Liver (tissue), 9 donors: Measurements from ENCODE around the gene MSX2. TPM values are rescaled to one million over a fixed set of nuclear protein-coding genes. Genes with fewer than 3 reads are reported as not detected.

Experiments
- DNase-seq: peaks from one replicate; pipeline ENCODE4 v3.0.0-alpha.2; 2017; ENCODE audit warnings: low spot score
- H3K27ac ChIP-seq, 2 donors: one replicate each; pipeline ENCODE4 v1.7.0; 2013; ENCODE audit warnings: inconsistent platforms in 2 of 2, low read length in 2 of 2, control low read depth in 1 of 2, low read depth in 1 of 2, mild to moderate bottlenecking in 1 of 2
- H3K27me3 ChIP-seq, 4 donors: one replicate each; pipeline versions ENCODE4 v1.6.1 to v1.7.0; 2013; ENCODE audit warnings: low read length in 3 of 4, inconsistent platforms in 1 of 4, mild to moderate bottlenecking in 1 of 4, moderate library complexity in 1 of 4; ENCODE audit not compliant: control insufficient read depth in 4 of 4, insufficient read depth in 4 of 4
- H3K36me3 ChIP-seq, 4 donors: one replicate each; pipeline versions ENCODE4 v1.6.1 to v1.7.0; 2013; ENCODE audit warnings: low read length in 3 of 4, mild to moderate bottlenecking in 3 of 4, low read depth in 1 of 4, moderate library complexity in 1 of 4; ENCODE audit not compliant: control insufficient read depth in 4 of 4, insufficient read depth in 3 of 4
- H3K4me1 ChIP-seq, 4 donors: one replicate each; pipeline versions ENCODE4 v1.6.1 to v1.7.0; 2013; ENCODE audit warnings: low read length in 3 of 4, mild to moderate bottlenecking in 3 of 4, moderate library complexity in 1 of 4; ENCODE audit not compliant: control insufficient read depth in 4 of 4, insufficient read depth in 4 of 4
- H3K4me3 ChIP-seq, 3 donors: one replicate each; pipeline versions ENCODE4 v1.6.1 to v1.7.0; 2013; ENCODE audit warnings: low read length in 3 of 3, control low read depth in 1 of 3, low read depth in 1 of 3, mild to moderate bottlenecking in 1 of 3
- H3K9ac ChIP-seq, 2 donors: one replicate each; pipeline ENCODE4 v1.7.0; 2013; ENCODE audit warnings: low read length in 2 of 2, mild to moderate bottlenecking in 2 of 2, moderate library complexity in 2 of 2, control low read depth in 1 of 2, low read depth in 1 of 2
- H3K9me3 ChIP-seq, 4 donors: one replicate each; pipeline versions ENCODE4 v1.6.1 to v1.7.0; 2013; ENCODE audit warnings: low read length in 3 of 4; ENCODE audit not compliant: control insufficient read depth in 4 of 4
- ATF3 ChIP-seq: IDR thresholded peaks from 2 replicates; pipeline ENCODE4 v1.6.1; 2016; ENCODE audit warnings: antibody characterized with exemption
- EGR1 ChIP-seq, 2 donors: IDR thresholded peaks; 2 replicates each; pipeline ENCODE4 v1.6.1; 2016 to 2018; ENCODE audit warnings: antibody characterized with exemption in 2 of 2, low read depth in 2 of 2
- FOXA1 ChIP-seq: IDR thresholded peaks from 2 replicates; pipeline ENCODE4 v1.6.1; 2016; ENCODE audit warnings: antibody characterized with exemption
- FOXA2 ChIP-seq: IDR thresholded peaks from 2 replicates; pipeline ENCODE4 v1.6.1; 2016; ENCODE audit warnings: antibody characterized with exemption
- GABPA ChIP-seq, 2 donors: IDR thresholded peaks in 1 of 2; conservative IDR thresholded peaks in 1 of 2; 2 replicates each; pipeline ENCODE4 v1.6.1; 2016; ENCODE audit warnings: antibody characterized with exemption in 2 of 2, mild to moderate bottlenecking in 1 of 2, moderate library complexity in 1 of 2
- HNF4A ChIP-seq, 2 donors: conservative IDR thresholded peaks; 2 replicates each; pipeline ENCODE4 v1.6.1; 2016; ENCODE audit warnings: antibody characterized with exemption in 2 of 2, mild to moderate bottlenecking in 2 of 2
- HNF4G ChIP-seq: IDR thresholded peaks from 2 replicates; pipeline ENCODE4 v1.6.1; 2016; ENCODE audit warnings: antibody characterized with exemption
- JUND ChIP-seq, 2 donors: IDR thresholded peaks; 2 replicates each; pipeline ENCODE4 v1.6.1; 2016; ENCODE audit warnings: antibody characterized with exemption in 2 of 2
- MAX ChIP-seq: IDR thresholded peaks from 2 replicates; pipeline ENCODE4 v1.6.1; 2016; ENCODE audit warnings: antibody characterized with exemption
- NR2F2 ChIP-seq: IDR thresholded peaks from 2 replicates; pipeline ENCODE4 v1.6.1; 2016; ENCODE audit warnings: antibody characterized with exemption
- RAD21 ChIP-seq, 2 donors: IDR thresholded peaks; 2 replicates each; pipeline ENCODE4 v1.6.1; 2016; ENCODE audit warnings: antibody characterized with exemption in 2 of 2, mild to moderate bottlenecking in 2 of 2
- SP1 ChIP-seq: IDR thresholded peaks from 2 replicates; pipeline ENCODE4 v1.6.1; 2018; ENCODE audit warnings: antibody characterized with exemption, mild to moderate bottlenecking
- TAF1 ChIP-seq: conservative IDR thresholded peaks from 2 replicates; pipeline ENCODE4 v1.6.1; 2016; ENCODE audit warnings: antibody characterized with exemption, mild to moderate bottlenecking
- YY1 ChIP-seq: IDR thresholded peaks from 2 replicates; pipeline ENCODE4 v1.6.1; 2016; ENCODE audit warnings: antibody characterized with exemption, mild to moderate bottlenecking
- WGBS: extraction: QIAGEN DNeasy Blood & Tissue Kit; methylation state at CpG from one replicate; pipeline ENCODE4 v1.1.7; 2013; 5-methylcytosine and 5-hydroxymethylcytosine counted together
- polyA plus RNA-seq, 2 donors: library from polyadenylated mRNA; stranded (reverse) in 1 of 2; unstranded in 1 of 2; fragments of 200-250 nt in 1 of 2; fragments of >200 nt in 1 of 2; fragmentation: Nextera tagmentation in 1 of 2; extraction: Ambion mirVana in 1 of 2; gene quantifications; one replicate each; pipeline versions ENCODE4 v1.2.1 to v1.2.3, GENCODE V29; 2013 to 2015
- total RNA-seq, 2 donors: library from RNA; depleted of rRNA; stranded (reverse); fragments of >200 nt; gene quantifications; one replicate each; pipeline ENCODE4 v1.2.3, GENCODE V29; 2014
- TF ChIP-seq, protein P1 (sequence below): IDR thresholded peaks from 2 replicates; pipeline ENCODE4 v1.6.1; 2016; ENCODE audit warnings: antibody characterized with exemption, mild to moderate bottlenecking
- TF ChIP-seq, protein P2 (sequence below): IDR thresholded peaks from 2 replicates; pipeline ENCODE4 v1.6.1; 2016; ENCODE audit warnings: antibody characterized with exemption
- donor health status: healthy.
- donor health status: healthy.
- donor health status: healthy.
- donor health status: healthy.
- donor health status: healthy.

MSX2 gene
- total and polyA plus RNA-seq, 4 donors = 0.08 to 0.09 TPM; not detected in 2

DNA sequence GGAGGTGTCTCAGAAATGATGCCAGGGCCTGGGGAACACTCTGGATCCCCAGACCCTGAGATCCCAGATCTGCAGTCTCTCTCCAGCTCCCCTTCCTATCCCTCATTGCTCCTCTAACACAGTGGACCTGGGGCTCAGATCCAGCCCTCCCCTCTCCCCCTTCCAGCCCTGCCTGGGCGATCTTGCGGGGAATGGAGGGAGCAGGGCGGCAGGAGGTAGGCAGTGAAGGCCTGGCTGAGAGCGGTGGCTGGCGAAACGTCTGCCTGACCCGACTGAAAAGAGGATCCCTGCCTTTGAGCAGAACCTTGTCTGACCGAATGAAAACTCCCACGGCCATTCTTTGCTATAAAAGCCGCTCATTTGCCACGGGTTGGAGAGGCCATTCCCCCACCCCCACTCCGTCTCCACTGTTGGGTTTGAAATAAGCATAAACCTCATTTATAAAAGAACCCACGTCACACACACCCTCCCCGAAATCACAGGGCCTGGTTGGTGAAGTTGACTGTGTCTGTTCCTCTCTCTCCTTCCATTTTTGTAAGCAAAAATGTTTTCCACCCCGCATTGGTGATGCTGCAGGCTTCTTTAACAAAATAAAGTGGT lies 8.8 kb downstream of the MSX2 start:
- no peak for DNase-seq
- no peak overlapping the region for H3K27ac ChIP-seq
- H3K36me3 ChIP-seq = no peaks in the 10 kb centered on the region
- H3K27me3 ChIP-seq = peaks cover 15 to 23% (median 18%) of the 10 kb centered on the region in 4 donors
- WGBS = 13% methylated on average over 15 of the region's 15 CpGs
- no peaks in the 10 kb centered on the region for H3K4me1 ChIP-seq
- no peak overlapping the region for H3K4me3 ChIP-seq
- TF ChIP-seq, protein P1, sequence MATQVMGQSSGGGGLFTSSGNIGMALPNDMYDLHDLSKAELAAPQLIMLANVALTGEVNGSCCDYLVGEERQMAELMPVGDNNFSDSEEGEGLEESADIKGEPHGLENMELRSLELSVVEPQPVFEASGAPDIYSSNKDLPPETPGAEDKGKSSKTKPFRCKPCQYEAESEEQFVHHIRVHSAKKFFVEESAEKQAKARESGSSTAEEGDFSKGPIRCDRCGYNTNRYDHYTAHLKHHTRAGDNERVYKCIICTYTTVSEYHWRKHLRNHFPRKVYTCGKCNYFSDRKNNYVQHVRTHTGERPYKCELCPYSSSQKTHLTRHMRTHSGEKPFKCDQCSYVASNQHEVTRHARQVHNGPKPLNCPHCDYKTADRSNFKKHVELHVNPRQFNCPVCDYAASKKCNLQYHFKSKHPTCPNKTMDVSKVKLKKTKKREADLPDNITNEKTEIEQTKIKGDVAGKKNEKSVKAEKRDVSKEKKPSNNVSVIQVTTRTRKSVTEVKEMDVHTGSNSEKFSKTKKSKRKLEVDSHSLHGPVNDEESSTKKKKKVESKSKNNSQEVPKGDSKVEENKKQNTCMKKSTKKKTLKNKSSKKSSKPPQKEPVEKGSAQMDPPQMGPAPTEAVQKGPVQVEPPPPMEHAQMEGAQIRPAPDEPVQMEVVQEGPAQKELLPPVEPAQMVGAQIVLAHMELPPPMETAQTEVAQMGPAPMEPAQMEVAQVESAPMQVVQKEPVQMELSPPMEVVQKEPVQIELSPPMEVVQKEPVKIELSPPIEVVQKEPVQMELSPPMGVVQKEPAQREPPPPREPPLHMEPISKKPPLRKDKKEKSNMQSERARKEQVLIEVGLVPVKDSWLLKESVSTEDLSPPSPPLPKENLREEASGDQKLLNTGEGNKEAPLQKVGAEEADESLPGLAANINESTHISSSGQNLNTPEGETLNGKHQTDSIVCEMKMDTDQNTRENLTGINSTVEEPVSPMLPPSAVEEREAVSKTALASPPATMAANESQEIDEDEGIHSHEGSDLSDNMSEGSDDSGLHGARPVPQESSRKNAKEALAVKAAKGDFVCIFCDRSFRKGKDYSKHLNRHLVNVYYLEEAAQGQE = no peak
- TF ChIP-seq YY1 = no peak
- no peak for TF ChIP-seq NR2F2
- no peak for TF ChIP-seq TAF1
- no peaks in the 10 kb centered on the region for H3K9me3 ChIP-seq
- H3K9ac ChIP-seq = no peak overlapping the region

DNA sequence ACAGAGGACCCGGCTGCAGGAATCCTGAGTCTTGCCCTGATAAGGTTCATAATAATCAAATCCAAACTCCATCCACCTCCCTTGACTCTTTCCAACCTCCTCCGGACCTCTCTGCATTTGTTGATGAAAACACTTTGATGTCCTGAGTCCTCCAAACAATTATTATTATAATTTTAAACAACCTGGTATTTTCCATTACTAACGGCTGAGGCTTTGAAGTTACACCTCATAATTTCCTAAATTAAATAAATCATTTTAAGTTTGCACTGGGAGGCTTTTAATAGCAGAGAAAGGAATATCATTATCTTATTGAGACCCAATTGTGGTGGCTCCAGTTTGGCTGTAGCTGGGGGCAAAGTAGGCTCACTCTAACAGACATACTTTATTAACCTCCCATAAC lies 9.5 kb downstream of the MSX2 start:
- no peak overlapping the region for H3K27ac ChIP-seq
- 14% methylated on average over 3 of the region's 3 CpGs for WGBS
- peaks cover 15 to 23% (median 18%) of the 10 kb centered on the region in 4 donors for H3K27me3 ChIP-seq
- H3K9ac ChIP-seq = no peak overlapping the region
- TF ChIP-seq MAX (no peak), TAF1 (no peak), YY1 (no peak), HNF4G (no peak), FOXA2 (no peak), ATF3 (no peak), FOXA1 (no peak), NR2F2 (no peak), HNF4A (conservative IDR thresholded peaks at IDR 0.05) (no peak), GABPA (IDR thresholded peaks at IDR 0.05 in 1 of 2, conservative IDR thresholded peaks at IDR 0.05 in 1 of 2) (no peak), RAD21 (IDR thresholded peaks at IDR 0.05) (no peak), SP1 (no peak), JUND (IDR thresholded peaks at IDR 0.05) (no peak), EGR1 (IDR thresholded peaks at IDR 0.05; ENCODE audit: low read depth in 2 of 2) (no peak)
- TF ChIP-seq, protein P2, sequence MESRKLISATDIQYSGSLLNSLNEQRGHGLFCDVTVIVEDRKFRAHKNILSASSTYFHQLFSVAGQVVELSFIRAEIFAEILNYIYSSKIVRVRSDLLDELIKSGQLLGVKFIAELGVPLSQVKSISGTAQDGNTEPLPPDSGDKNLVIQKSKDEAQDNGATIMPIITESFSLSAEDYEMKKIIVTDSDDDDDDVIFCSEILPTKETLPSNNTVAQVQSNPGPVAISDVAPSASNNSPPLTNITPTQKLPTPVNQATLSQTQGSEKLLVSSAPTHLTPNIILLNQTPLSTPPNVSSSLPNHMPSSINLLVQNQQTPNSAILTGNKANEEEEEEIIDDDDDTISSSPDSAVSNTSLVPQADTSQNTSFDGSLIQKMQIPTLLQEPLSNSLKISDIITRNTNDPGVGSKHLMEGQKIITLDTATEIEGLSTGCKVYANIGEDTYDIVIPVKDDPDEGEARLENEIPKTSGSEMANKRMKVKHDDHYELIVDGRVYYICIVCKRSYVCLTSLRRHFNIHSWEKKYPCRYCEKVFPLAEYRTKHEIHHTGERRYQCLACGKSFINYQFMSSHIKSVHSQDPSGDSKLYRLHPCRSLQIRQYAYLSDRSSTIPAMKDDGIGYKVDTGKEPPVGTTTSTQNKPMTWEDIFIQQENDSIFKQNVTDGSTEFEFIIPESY = no peak
- TF ChIP-seq, protein P1 = no peak
- H3K36me3 ChIP-seq = no peaks in the 10 kb centered on the region
- H3K4me1 ChIP-seq = no peaks in the 10 kb centered on the region
- no peaks in the 10 kb centered on the region for H3K9me3 ChIP-seq
- no peak for DNase-seq
- no peak overlapping the region for H3K4me3 ChIP-seq
